ENCODE measurements around the gene PTOV1.

The PTOV1 gene

GRCh38 chr19:49845414-49845813 is 5.5 kb upstream of the PTOV1 start:
- no peak for DNase-seq

GRCh38 chr19:49846408-49846807 is 4.6 kb upstream of the PTOV1 start:
- no peak for DNase-seq

- no peak for DNase-seq
Observed at GRCh38 chr19:49847731-49848696, 2.9 kb upstream of the PTOV1 start.

- DNase-seq: no peak
Observed at GRCh38 chr19:49848938-49849337, 2.0 kb upstream of the PTOV1 start.

GRCh38 chr19:49849433-49850220 is 1.3 kb upstream of the PTOV1 start:
- DNase-seq: no peak

GRCh38 chr19:49850221-49850486 is 805 bp upstream of the PTOV1 start:
- DNase-seq: no peak

GRCh38 chr19:49851456-49852259 is 699 bp downstream of the PTOV1 start:
- DNase-seq: peak in 5 of 6 experiments; percentile 22 to 58 (median 53)

GRCh38 chr19:49852631-49853126 is 1.7 kb downstream of the PTOV1 start:
- DNase-seq: no peak

- no peak for DNase-seq
Observed at GRCh38 chr19:49853852-49854377, 3.0 kb downstream of the PTOV1 start.

- no peak for DNase-seq
Observed at GRCh38 chr19:49854378-49855263, 3.7 kb downstream of the PTOV1 start.

GRCh38 chr19:49855277-49855675 is 4.3 kb downstream of the PTOV1 start:
- no peak for DNase-seq

- DNase-seq: no peak
Observed at GRCh38 chr19:49855676-49856573, 5.0 kb downstream of the PTOV1 start.

- no peak for DNase-seq
Observed at GRCh38 chr19:49856574-49857021, 5.6 kb downstream of the PTOV1 start.

- DNase-seq: no peak
Observed at GRCh38 chr19:49857061-49857837, 6.3 kb downstream of the PTOV1 start.

- DNase-seq: no peak
Observed at GRCh38 chr19:49857838-49858087, 6.8 kb downstream of the PTOV1 start.

- DNase-seq: no peak
Observed at GRCh38 chr19:49858088-49858985, 7.4 kb downstream of the PTOV1 start.

- no peak for DNase-seq
Observed at GRCh38 chr19:49859682-49860335, 8.8 kb downstream of the PTOV1 start.

- DNase-seq: no peak
Observed at GRCh38 chr19:49860336-49861102, 9.6 kb downstream of the PTOV1 start.

All from stimulated activated naive CD4-positive, alpha-beta T cell (primary cell).